MM.1S (cell line): ENCODE data around the gene TMEM30B.

Source experiments
- DNase-seq: peaks from one replicate; pipeline ENCODE4 v3.0.0-alpha.2; 2015
- H2AFZ ChIP-seq: fragments of 300-600 bp; sonication (generic); 2 replicates; pipeline ENCODE4 v1.6.0; 2016; ENCODE audit warnings: antibody characterized with exemption, low read length
- H3F3A ChIP-seq: fragments of 300-600 bp; sonication (generic); 2 replicates; pipeline ENCODE4 v1.6.1; 2016; ENCODE audit warnings: mild to moderate bottlenecking, antibody characterized with exemption, low read length, moderate library complexity, mixed read lengths; ENCODE audit not compliant: insufficient read depth
- H3K27ac ChIP-seq: fragments of 300-600 bp; sonication (generic); 2 replicates; pipeline ENCODE4 v1.5.1; 2016; ENCODE audit warnings: mild to moderate bottlenecking, low read length
- H3K27me3 ChIP-seq: fragments of 300-600 bp; sonication (generic); replicated peaks from 2 replicates; pipeline ENCODE4 v1.6.0; 2016; ENCODE audit warnings: low read length; ENCODE audit not compliant: insufficient read depth
- H3K36me3 ChIP-seq: fragments of 300-600 bp; sonication (generic); replicated peaks from 2 replicates; pipeline ENCODE4 v1.6.1; 2016; ENCODE audit warnings: mild to moderate bottlenecking, low read length, mixed read lengths; ENCODE audit not compliant: insufficient read depth
- H3K4me1 ChIP-seq: fragments of 300-600 bp; sonication (generic); 2 replicates; pipeline ENCODE4 v1.6.1; 2016; ENCODE audit warnings: low read length, mixed read lengths
- H3K4me2 ChIP-seq: fragments of 300-600 bp; sonication (generic); 2 replicates; pipeline ENCODE4 v1.6.0; 2016; ENCODE audit warnings: low read depth, low read length
- H3K4me3 ChIP-seq: fragments of 300-600 bp; sonication (generic); 2 replicates; pipeline ENCODE4 v1.5.1; 2016; ENCODE audit warnings: low read length, mixed read lengths
- H3K79me2 ChIP-seq: fragments of 300-600 bp; sonication (generic); 2 replicates; pipeline ENCODE4 v1.6.1; 2016; ENCODE audit warnings: mixed run types, low read length, mixed read lengths
- H3K9ac ChIP-seq: fragments of 300-600 bp; sonication (generic); 2 replicates; pipeline ENCODE4 v1.6.1; 2016; ENCODE audit warnings: low read length, mixed read lengths
- H3K9me2 ChIP-seq: fragments of 300-600 bp; sonication (generic); replicated peaks from 2 replicates; pipeline ENCODE4 v1.6.1; 2016; ENCODE audit warnings: mild to moderate bottlenecking, low read length, mixed read lengths; ENCODE audit not compliant: insufficient read depth
- H3K9me3 ChIP-seq: fragments of 300-600 bp; sonication (generic); replicated peaks from 2 replicates; pipeline ENCODE4 v1.6.1; 2016; ENCODE audit warnings: mild to moderate bottlenecking, low read length, mixed read lengths; ENCODE audit not compliant: insufficient read depth
- H4K20me1 ChIP-seq: fragments of 300-600 bp; sonication (generic); 2 replicates; pipeline ENCODE4 v1.6.1; 2016; ENCODE audit warnings: mild to moderate bottlenecking, low read length, moderate library complexity, mixed read lengths; ENCODE audit not compliant: insufficient read depth
- EZH2 ChIP-seq: fragments of 300-600 bp; sonication (generic); optimal IDR thresholded peaks from 2 replicates; pipeline ENCODE3; 2017; ENCODE audit warnings: low read depth, mild to moderate bottlenecking, antibody characterized with exemption, low read length, mixed read lengths
- EZH2phosphoT487 ChIP-seq: fragments of 300-600 bp; sonication (generic); IDR thresholded peaks from 2 replicates; pipeline ENCODE4 v1.6.1; 2018; ENCODE audit warnings: antibody characterized with exemption, low read length
- TF ChIP-seq, protein P1 (sequence below): fragments of 300-600 bp; sonication (generic); IDR thresholded peaks from 2 replicates; pipeline ENCODE4 v1.5.1; 2016; ENCODE audit warnings: antibody characterized with exemption, low read length, mixed read lengths

Gene TMEM30B

DNA sequence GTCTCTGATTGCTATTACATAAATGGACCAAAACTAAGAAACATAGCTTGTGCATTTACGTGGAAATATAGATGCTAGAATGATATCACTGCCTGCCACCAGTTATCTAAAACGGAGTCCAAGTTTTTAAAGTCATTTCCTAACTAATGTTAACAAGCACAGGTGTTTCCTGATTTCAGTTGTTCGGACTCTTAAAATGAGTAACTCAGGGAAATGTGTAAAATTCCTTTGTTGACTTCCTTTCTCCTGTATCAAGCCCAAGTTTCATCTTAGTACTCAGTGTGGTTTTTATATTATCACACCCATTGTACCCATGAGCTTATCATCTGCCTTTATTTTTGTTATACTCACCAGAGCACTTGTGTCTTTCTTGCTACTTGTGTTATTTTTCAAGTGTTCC is 27.1 kb upstream of the TMEM30B start:
- TF ChIP-seq, protein P1, sequence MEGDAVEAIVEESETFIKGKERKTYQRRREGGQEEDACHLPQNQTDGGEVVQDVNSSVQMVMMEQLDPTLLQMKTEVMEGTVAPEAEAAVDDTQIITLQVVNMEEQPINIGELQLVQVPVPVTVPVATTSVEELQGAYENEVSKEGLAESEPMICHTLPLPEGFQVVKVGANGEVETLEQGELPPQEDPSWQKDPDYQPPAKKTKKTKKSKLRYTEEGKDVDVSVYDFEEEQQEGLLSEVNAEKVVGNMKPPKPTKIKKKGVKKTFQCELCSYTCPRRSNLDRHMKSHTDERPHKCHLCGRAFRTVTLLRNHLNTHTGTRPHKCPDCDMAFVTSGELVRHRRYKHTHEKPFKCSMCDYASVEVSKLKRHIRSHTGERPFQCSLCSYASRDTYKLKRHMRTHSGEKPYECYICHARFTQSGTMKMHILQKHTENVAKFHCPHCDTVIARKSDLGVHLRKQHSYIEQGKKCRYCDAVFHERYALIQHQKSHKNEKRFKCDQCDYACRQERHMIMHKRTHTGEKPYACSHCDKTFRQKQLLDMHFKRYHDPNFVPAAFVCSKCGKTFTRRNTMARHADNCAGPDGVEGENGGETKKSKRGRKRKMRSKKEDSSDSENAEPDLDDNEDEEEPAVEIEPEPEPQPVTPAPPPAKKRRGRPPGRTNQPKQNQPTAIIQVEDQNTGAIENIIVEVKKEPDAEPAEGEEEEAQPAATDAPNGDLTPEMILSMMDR, result no peak
- TF ChIP-seq EZH2 (no peak), EZH2phosphoT487 (no peak)
- H3K4me1 ChIP-seq, result no peaks in the 10 kb centered on the region
- no peak overlapping the region for H3K27ac ChIP-seq
- no peak overlapping the region for H3K9ac ChIP-seq
- no peaks in the 10 kb centered on the region for H3K9me2 ChIP-seq
- H3F3A ChIP-seq, result no peaks in the 10 kb centered on the region
- H3K4me2 ChIP-seq, result no peak overlapping the region
- H3K27me3 ChIP-seq, result no peaks in the 10 kb centered on the region
- DNase-seq, result no peak
- no peaks in the 10 kb centered on the region for H3K36me3 ChIP-seq
- no peak overlapping the region for H2AFZ ChIP-seq
- no peaks in the 10 kb centered on the region for H3K79me2 ChIP-seq
- no peaks in the 10 kb centered on the region for H3K9me3 ChIP-seq
- H4K20me1 ChIP-seq, result no peaks in the 10 kb centered on the region
- no peak overlapping the region for H3K4me3 ChIP-seq

DNA sequence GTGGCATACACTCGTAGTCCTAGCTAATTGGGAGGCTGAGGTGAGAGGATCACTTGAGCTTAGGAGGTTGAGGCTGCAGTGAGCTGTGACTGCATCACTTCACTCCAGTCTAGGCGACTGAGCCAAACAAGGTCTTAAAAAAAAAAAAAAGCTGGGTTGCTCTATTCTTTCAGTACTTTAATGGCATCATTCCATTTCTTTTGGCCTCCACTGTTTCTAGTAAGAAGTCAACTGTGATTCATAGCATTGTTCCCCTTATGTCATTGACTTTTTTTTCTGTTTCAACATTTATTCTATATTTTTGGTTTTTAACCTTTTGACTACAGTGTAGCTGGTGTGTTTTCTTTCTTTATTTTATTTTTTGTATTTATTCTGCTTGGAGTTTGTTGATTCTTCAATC is 23.6 kb upstream of the TMEM30B start:
- no peaks in the 10 kb centered on the region for H3K79me2 ChIP-seq
- no peak overlapping the region for H3K9ac ChIP-seq
- no peaks in the 10 kb centered on the region for H4K20me1 ChIP-seq
- H3K4me2 ChIP-seq, result no peak overlapping the region
- H2AFZ ChIP-seq, result no peak overlapping the region
- no peaks in the 10 kb centered on the region for H3K9me2 ChIP-seq
- DNase-seq, result no peak
- no peaks in the 10 kb centered on the region for H3K36me3 ChIP-seq
- H3K27ac ChIP-seq, result no peak overlapping the region
- no peak for TF ChIP-seq EZH2phosphoT487
- H3K4me1 ChIP-seq, result no peaks in the 10 kb centered on the region
- no peaks in the 10 kb centered on the region for H3F3A ChIP-seq
- H3K4me3 ChIP-seq, result no peak overlapping the region
- no peaks in the 10 kb centered on the region for H3K27me3 ChIP-seq
- no peaks in the 10 kb centered on the region for H3K9me3 ChIP-seq

DNA sequence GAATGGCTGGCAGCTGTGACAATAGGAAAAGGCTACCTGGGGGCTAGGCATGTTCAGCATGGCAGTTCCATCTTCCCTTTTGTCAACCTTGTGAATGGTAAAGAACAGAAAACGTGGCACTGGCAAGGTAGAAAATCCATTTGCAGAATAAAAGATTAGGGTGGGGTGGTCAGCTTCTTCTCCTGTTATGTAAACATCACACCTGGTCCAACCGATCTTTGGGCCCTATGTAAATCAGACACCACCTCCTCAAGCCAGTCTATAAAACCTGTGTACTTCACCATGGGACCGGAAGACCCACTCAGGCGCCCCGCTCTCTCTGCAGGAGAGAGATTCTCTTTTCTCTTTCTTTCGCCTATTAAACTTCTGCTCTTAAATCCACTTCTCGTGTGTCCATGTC is 19.6 kb upstream of the TMEM30B start:
- Histone ChIP-seq H3F3A (no peaks in the 10 kb centered on the region), H2AFZ (no peak overlapping the region), H3K27ac (no peak overlapping the region), H3K4me1 (no peaks in the 10 kb centered on the region), H3K9me2 (no peaks in the 10 kb centered on the region), H4K20me1 (no peaks in the 10 kb centered on the region), H3K9ac (no peak overlapping the region), H3K79me2 (no peaks in the 10 kb centered on the region), H3K36me3 (no peaks in the 10 kb centered on the region), H3K4me3 (no peak overlapping the region), H3K4me2 (no peak overlapping the region), H3K9me3 (no peaks in the 10 kb centered on the region), H3K27me3 (no peaks in the 10 kb centered on the region)
- TF ChIP-seq EZH2 (no peak), EZH2phosphoT487 (no peak)
- TF ChIP-seq, protein P1, result no peak
- no peak for DNase-seq

DNA sequence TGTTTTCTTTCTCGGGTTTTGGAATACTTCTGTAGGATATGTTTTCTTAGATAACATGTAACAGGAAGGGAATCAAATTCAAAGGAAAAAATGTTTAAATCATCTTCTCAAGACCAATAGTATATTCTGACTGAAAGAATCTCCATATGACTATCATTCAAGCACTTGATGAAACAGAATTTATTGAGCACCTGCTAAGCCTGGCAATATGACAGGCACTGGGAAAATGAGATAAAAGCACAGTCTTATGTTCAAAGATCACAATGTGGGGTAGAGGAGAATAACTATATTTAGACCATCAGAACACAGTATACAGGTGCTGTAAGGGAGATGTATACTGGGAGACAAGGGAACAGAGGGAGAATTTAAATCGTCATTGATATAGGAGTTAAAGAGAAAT is 19.1 kb upstream of the TMEM30B start:
- no peaks in the 10 kb centered on the region for H3K27me3 ChIP-seq
- no peak overlapping the region for H3K27ac ChIP-seq
- no peaks in the 10 kb centered on the region for H3K36me3 ChIP-seq
- no peak overlapping the region for H3K4me3 ChIP-seq
- no peak overlapping the region for H3K9ac ChIP-seq
- no peak for DNase-seq
- H3F3A ChIP-seq, result no peaks in the 10 kb centered on the region
- H3K9me3 ChIP-seq, result no peaks in the 10 kb centered on the region
- H3K79me2 ChIP-seq, result no peaks in the 10 kb centered on the region
- H3K4me1 ChIP-seq, result no peaks in the 10 kb centered on the region
- no peaks in the 10 kb centered on the region for H3K9me2 ChIP-seq
- H3K4me2 ChIP-seq, result no peak overlapping the region
- no peak overlapping the region for H2AFZ ChIP-seq
- TF ChIP-seq EZH2phosphoT487 (no peak), EZH2 (no peak)
- TF ChIP-seq, protein P1, result no peak
- no peaks in the 10 kb centered on the region for H4K20me1 ChIP-seq
